Measurements from ENCODE around the gene CYTH3.
A peak's percentile ranks its signal among the peaks of the same experiment; 100 is the strongest.

Gene CYTH3

GRCh38 chr7:6277476-6277875 is 5.1 kb upstream of the CYTH3 start:
- Histone ChIP-seq H3K9me3 (ENCODE audit: severe bottlenecking) (no peaks in the 10 kb centered on the region), H3K4me3 (ENCODE audit: severe bottlenecking) (no peak overlapping the region), H3K27ac (ENCODE audit: poor library complexity, severe bottlenecking) (peak overlapping the region; percentile 12), H3K36me3 (ENCODE audit: low read depth) (no peaks in the 10 kb centered on the region), H3K4me1 (ENCODE audit: insufficient read depth, poor library complexity, severe bottlenecking) (peaks cover 23% of the 10 kb centered on the region), H3K27me3 (ENCODE audit: insufficient read depth, poor library complexity, severe bottlenecking) (no peaks in the 10 kb centered on the region)
- no peak for TF ChIP-seq CTCF (IDR thresholded peaks at IDR 0.05; ENCODE audit: poor library complexity, severe bottlenecking)
- ATAC-seq (ENCODE audit: low read depth) (no peak), DNase-seq (ENCODE audit: low spot score) (no peak)

- Histone ChIP-seq H3K27me3 (ENCODE audit: insufficient read depth, poor library complexity, severe bottlenecking) (no peaks in the 10 kb centered on the region), H3K4me3 (ENCODE audit: severe bottlenecking) (no peak overlapping the region), H3K27ac (ENCODE audit: poor library complexity, severe bottlenecking) (peak overlapping the region; percentile 12), H3K9me3 (ENCODE audit: severe bottlenecking) (no peaks in the 10 kb centered on the region), H3K36me3 (ENCODE audit: low read depth) (no peaks in the 10 kb centered on the region), H3K4me1 (ENCODE audit: insufficient read depth, poor library complexity, severe bottlenecking) (peaks cover 18% of the 10 kb centered on the region)
- TF ChIP-seq CTCF (IDR thresholded peaks at IDR 0.05; ENCODE audit: poor library complexity, severe bottlenecking), result no peak
- ATAC-seq (ENCODE audit: low read depth) (no peak), DNase-seq (ENCODE audit: low spot score) (no peak)
Measured at GRCh38 chr7:6276911-6277408, 4.5 kb upstream of the CYTH3 start.

- TF ChIP-seq CTCF (IDR thresholded peaks at IDR 0.05; ENCODE audit: poor library complexity, severe bottlenecking), result no peak
Measured at GRCh38 chr7:6274743-6275142, 2.3 kb upstream of the CYTH3 start.

GRCh38 chr7:6273917-6274630 is 1.6 kb upstream of the CYTH3 start:
- no peak for TF ChIP-seq CTCF (IDR thresholded peaks at IDR 0.05; ENCODE audit: poor library complexity, severe bottlenecking)
- Histone ChIP-seq H3K27me3 (ENCODE audit: insufficient read depth, poor library complexity, severe bottlenecking) (no peaks in the 10 kb centered on the region), H3K9me3 (ENCODE audit: severe bottlenecking) (no peaks in the 10 kb centered on the region), H3K27ac (ENCODE audit: poor library complexity, severe bottlenecking) (peak overlapping the region; percentile 61), H3K4me3 (ENCODE audit: severe bottlenecking) (no peak overlapping the region), H3K4me1 (ENCODE audit: insufficient read depth, poor library complexity, severe bottlenecking) (peaks cover 27% of the 10 kb centered on the region), H3K36me3 (ENCODE audit: low read depth) (peaks cover 15% of the 10 kb centered on the region)
- ATAC-seq (ENCODE audit: low read depth) (no peak), DNase-seq (ENCODE audit: low spot score) (no peak)

More at GRCh38 chr7:6274743-6275142, 2.3 kb upstream of the CYTH3 start:
- Histone ChIP-seq H3K27me3 (ENCODE audit: insufficient read depth, poor library complexity, severe bottlenecking) (no peaks in the 10 kb centered on the region), H3K4me1 (ENCODE audit: insufficient read depth, poor library complexity, severe bottlenecking) (peaks cover 25% of the 10 kb centered on the region), H3K9me3 (ENCODE audit: severe bottlenecking) (no peaks in the 10 kb centered on the region), H3K4me3 (ENCODE audit: severe bottlenecking) (no peak overlapping the region), H3K36me3 (ENCODE audit: low read depth) (peaks cover 8% of the 10 kb centered on the region), H3K27ac (ENCODE audit: poor library complexity, severe bottlenecking) (no peak overlapping the region)
- DNase-seq (ENCODE audit: low spot score) (no peak), ATAC-seq (ENCODE audit: low read depth) (no peak)

- Histone ChIP-seq H3K27ac (ENCODE audit: poor library complexity, severe bottlenecking) (peak overlapping the region; percentile 61), H3K4me3 (ENCODE audit: severe bottlenecking) (no peak overlapping the region), H3K36me3 (ENCODE audit: low read depth) (peaks cover 21% of the 10 kb centered on the region), H3K4me1 (ENCODE audit: insufficient read depth, poor library complexity, severe bottlenecking) (peaks cover 27% of the 10 kb centered on the region), H3K9me3 (ENCODE audit: severe bottlenecking) (no peaks in the 10 kb centered on the region), H3K27me3 (ENCODE audit: insufficient read depth, poor library complexity, severe bottlenecking) (no peaks in the 10 kb centered on the region)
- TF ChIP-seq CTCF (IDR thresholded peaks at IDR 0.05; ENCODE audit: poor library complexity, severe bottlenecking), result no peak
- DNase-seq (ENCODE audit: low spot score) (no peak), ATAC-seq (ENCODE audit: low read depth) (no peak)
Measured at GRCh38 chr7:6273380-6273837, 985 bp upstream of the CYTH3 start.

Data from RWPE2 (cell line).